ENCODE results near the gene TTC7B.

- TF ChIP-seq POLR2AphosphoS5 (IDR thresholded peaks at IDR 0.05; ENCODE audit: low read depth, low read length) = no peak
- no peak for TF ChIP-seq REST (IDR thresholded peaks at IDR 0.05; ENCODE audit: insufficient read depth in 1 of 2, low read depth in 2 of 2, low read length in 1 of 2)
- TF ChIP-seq CTCF (IDR thresholded peaks at IDR 0.05) = no peak
Measured at GRCh38 chr14:90522571-90523191, 293.5 kb downstream of the TTC7B start.
